ENCODE measurements around the gene HS1BP3.

GRCh38 chr2:20651731-20652099 is 817 bp upstream of the HS1BP3 start:
- TF ChIP-seq CTCF (IDR thresholded peaks at IDR 0.05) (no peak), POLR2A (IDR thresholded peaks at IDR 0.05) (no peak)
